GM12878 (cell line): Measurements from ENCODE around the gene FCHSD2. TPM values are rescaled to one million over a fixed set of nuclear protein-coding genes. Genes with fewer than 3 reads are reported as not detected.

Experiments
- ATAC-seq: fragments of 200-7000 bp; cut with Tn5 transposase; 3 replicates; pipeline ENCODE4 v1.9.1; 2020; ENCODE audit warnings: mild to moderate bottlenecking, moderate library complexity
- BruUV-seq: library from RNA; stranded (reverse); fragments of 400-500 nt; replicated peaks from 2 replicates; lab custom pipeline; 2021; lab: Mats Ljungman, UMichigan
- CTCF ChIA-PET: fragments of 300-600 bp; sonication (Branson Sonifier 250); formaldehyde crosslinking; extraction: SDS; loops from one replicate; lab custom pipeline; 2021; ENCODE audit warnings: inconsistent platforms; lab: Yijun Ruan, JAX
- POLR2A ChIA-PET: fragments of 350-600 bp; formaldehyde crosslinking; extraction: SDS; loops from one replicate; lab custom pipeline; 2021; ENCODE audit warnings: inconsistent platforms; lab: Charles Lee
- RAD21 ChIA-PET: fragments of 300-600 bp; sonication (Branson Sonifier 250); formaldehyde crosslinking; loops from one replicate; lab custom pipeline; 2023; ENCODE audit warnings: antibody characterized with exemption; ENCODE audit not compliant: unreplicated experiment; lab: Charles Lee
- SMC1A ChIA-PET: fragments of 300-600 bp; sonication (Branson Sonifier 250); formaldehyde crosslinking; loops from one replicate; lab custom pipeline; 2023; ENCODE audit not compliant: unreplicated experiment, uncharacterized antibody; lab: Charles Lee
- DNase-seq: peaks from one replicate; pipeline ENCODE4 v3.0.0-alpha.2; 2011; ENCODE audit warnings: low read depth, low spot score
- FAIRE-seq: peaks from 3 replicates; lab custom pipeline; 2011; peaks lifted over from hg19 to GRCh38; lab: Jason Lieb, UNC
- H2AFZ ChIP-seq: 2 replicates; pipeline ENCODE4 v1.6.0; 2011; ENCODE audit warnings: low read depth, low read length, control low read depth; ENCODE audit not compliant: control insufficient read depth
- H3K27ac ChIP-seq: 2 replicates; pipeline ENCODE4 v1.5.1; 2011; ENCODE audit warnings: control low read depth; ENCODE audit not compliant: control insufficient read depth, insufficient read depth
- H3K27me3 ChIP-seq, 2 experiments: replicated peaks in 1 of 2; 2 replicates each; pipeline versions ENCODE4 v1.6.0 to v1.6.1; 2011; ENCODE audit warnings: low read length in 1 of 2; ENCODE audit not compliant: control insufficient read depth in 2 of 2, insufficient read depth in 2 of 2
- H3K36me3 ChIP-seq, 2 experiments: 2 replicates each; pipeline ENCODE4 v1.5.1; 2011; ENCODE audit warnings: low read length in 1 of 2; ENCODE audit not compliant: control insufficient read depth in 2 of 2, insufficient read depth in 2 of 2
- H3K4me1 ChIP-seq: 2 replicates; pipeline ENCODE4 v1.6.1; 2011; ENCODE audit warnings: mild to moderate bottlenecking, low read length, moderate library complexity, mixed read lengths; ENCODE audit not compliant: control insufficient read depth, insufficient read depth
- H3K4me2 ChIP-seq: 2 replicates; pipeline ENCODE4 v1.6.0; 2011; ENCODE audit warnings: control low read depth; ENCODE audit not compliant: control insufficient read depth, insufficient read depth
- H3K4me3 ChIP-seq: fragments of 200-600 bp; sonication (generic); 2 replicates; pipeline ENCODE4 v1.5.1; 2016
- H3K79me2 ChIP-seq: 2 replicates; pipeline ENCODE4 v1.6.0; 2011; ENCODE audit warnings: low read length; ENCODE audit not compliant: control insufficient read depth, insufficient read depth
- H3K9ac ChIP-seq: 2 replicates; pipeline ENCODE4 v1.8.0; 2011; ENCODE audit warnings: low read length, control low read depth, mixed read lengths; ENCODE audit not compliant: control insufficient read depth, insufficient read depth
- H3K9me3 ChIP-seq: replicated peaks from 3 replicates; pipeline ENCODE4 v1.5.1; 2011; ENCODE audit warnings: mild to moderate bottlenecking, low read length; ENCODE audit not compliant: control insufficient read depth, insufficient read depth
- H4K20me1 ChIP-seq: 2 replicates; pipeline ENCODE4 v1.6.0; 2011; ENCODE audit not compliant: control insufficient read depth, insufficient read depth
- ESRRA ChIP-seq: IDR thresholded peaks from 2 replicates; pipeline ENCODE4 v1.6.1; 2012; ENCODE audit warnings: mild to moderate bottlenecking, low read length, improper control_type of control experiment
- FOXK2 ChIP-seq: fragments of 450-650 bp; IDR thresholded peaks from 2 replicates; pipeline ENCODE4 v1.6.1; 2017; ENCODE audit warnings: mild to moderate bottlenecking, moderate library complexity
- KAT2A ChIP-seq: conservative IDR thresholded peaks from 2 replicates; pipeline ENCODE4 v1.6.1; 2011; ENCODE audit warnings: low read depth, low read length; ENCODE audit not compliant: control insufficient read depth
- NBN ChIP-seq: fragments of 450-650 bp; IDR thresholded peaks from 2 replicates; pipeline ENCODE4 v1.6.1; 2016
- POLR2A ChIP-seq: IDR thresholded peaks from 2 replicates; pipeline ENCODE4 v1.6.1; 2011; ENCODE audit warnings: low read depth, mild to moderate bottlenecking, low read length
- POLR2AphosphoS2 ChIP-seq: IDR thresholded peaks from 2 replicates; pipeline ENCODE4 v1.6.1; 2011; ENCODE audit warnings: low read depth, mild to moderate bottlenecking, low read length, improper control_type of control experiment, moderate library complexity
- RAD51 ChIP-seq: fragments of 450-650 bp; IDR thresholded peaks from 2 replicates; pipeline ENCODE4 v1.6.1; 2016; ENCODE audit warnings: moderate library complexity, mild to moderate bottlenecking, inconsistent platforms
- RELA ChIP-seq: fragments of 450-650 bp; IDR thresholded peaks from 2 replicates; pipeline ENCODE4 v1.8.0; 2014; ENCODE audit warnings: borderline replicate concordance; ENCODE audit not compliant: partially characterized antibody
- ZNF217 ChIP-seq: fragments of 450-650 bp; IDR thresholded peaks from 2 replicates; pipeline ENCODE4 v1.6.1; 2017; ENCODE audit warnings: antibody characterized with exemption, mild to moderate bottlenecking
- ZNF622 ChIP-seq: fragments of 450-650 bp; IDR thresholded peaks from 2 replicates; pipeline ENCODE4 v1.6.1; 2017; ENCODE audit warnings: mild to moderate bottlenecking, inconsistent platforms
- ZZZ3 ChIP-seq: IDR thresholded peaks from 2 replicates; pipeline ENCODE4 v1.6.1; 2011; ENCODE audit warnings: low read depth; ENCODE audit not compliant: control insufficient read depth, insufficient read length
- WGBS: methylation state at CpG from one replicate; pipeline ENCODE4 v1.1.6; 2016; ENCODE audit warnings: low lambda C conversion rate; ENCODE audit not compliant: insufficient replicate concordance, insufficient coverage; ENCODE audit errors: missing lambda C conversion rate; 5-methylcytosine and 5-hydroxymethylcytosine counted together
- in situ Hi-C: fragments of 300-500 bp; cut with MboI; formaldehyde crosslinking; loops from 9 replicates; pipeline ENCODE4 v1.14.3; 2018; ENCODE audit warnings: mixed read lengths
- intact Hi-C: fragments of 100-400 bp; cut with micrococcal nuclease; formaldehyde crosslinking; loops from one replicate; pipeline ENCODE4 v1.14.2; 2022; ENCODE audit not compliant: unreplicated experiment
- polyA plus RNA-seq, 11 experiments: library from polyadenylated mRNA; depleted of rRNA in 4 of 11; unstranded in 6 of 11; stranded (reverse) in 5 of 11; fragments of >200 nt; fragmentation: Nextera tagmentation in 4 of 11; fragmentation: Illumina TruSeq in 1 of 11; extraction: Ambion mirVana in 4 of 11; extraction: Trizol in 1 of 11; gene quantifications; 1 replicate in 1 of 11; 2 replicates in 10 of 11; pipeline versions ENCODE4 v1.2.1 to v1.2.3, GENCODE V29; 2011 to 2016; ENCODE audit warnings: inconsistent platforms in 2 of 11, missing spikeins in 2 of 11, low read depth in 1 of 11
- total RNA-seq, 4 experiments: library from RNA; depleted of rRNA in 3 of 4; stranded (reverse); fragments of >200 nt in 3 of 4; fragmentation: Illumina TruSeq in 1 of 4; extraction: Trizol in 1 of 4; gene quantifications; 2 replicates each; pipeline versions ENCODE4 v1.2.1 to v1.2.3, GENCODE V29; 2013 to 2021
- TF ChIP-seq, protein P1 (sequence below): IDR thresholded peaks from 2 replicates; pipeline ENCODE4 v1.6.1; 2012; ENCODE audit warnings: mild to moderate bottlenecking, low read depth, low read length
- TF ChIP-seq, protein P2 (sequence below): IDR thresholded peaks from 2 replicates; pipeline ENCODE4 v1.6.1; 2011; ENCODE audit warnings: borderline replicate concordance, low read depth, mild to moderate bottlenecking, moderate library complexity, low read length; ENCODE audit not compliant: insufficient read depth, poor library complexity, severe bottlenecking
- TF ChIP-seq, protein P3 (sequence below): fragments of 450-650 bp; formaldehyde crosslinking; IDR thresholded peaks from 2 replicates; pipeline ENCODE4 v1.5.0; 2022; ENCODE audit warnings: mild to moderate bottlenecking, missing genetic modification characterization
- TF ChIP-seq, protein P4 (sequence below): IDR thresholded peaks from 2 replicates; pipeline ENCODE4 v1.6.1; 2011; ENCODE audit warnings: mild to moderate bottlenecking, low read depth, low read length, moderate library complexity; ENCODE audit not compliant: insufficient replicate concordance

FCHSD2 gene
- total and polyA plus RNA-seq, 10 of the 15 experiments (the other 5 are each of a cell fraction or from before 2014, with no cell fraction given) = 13.2 to 89.8 (median 47.8) TPM

DNA sequence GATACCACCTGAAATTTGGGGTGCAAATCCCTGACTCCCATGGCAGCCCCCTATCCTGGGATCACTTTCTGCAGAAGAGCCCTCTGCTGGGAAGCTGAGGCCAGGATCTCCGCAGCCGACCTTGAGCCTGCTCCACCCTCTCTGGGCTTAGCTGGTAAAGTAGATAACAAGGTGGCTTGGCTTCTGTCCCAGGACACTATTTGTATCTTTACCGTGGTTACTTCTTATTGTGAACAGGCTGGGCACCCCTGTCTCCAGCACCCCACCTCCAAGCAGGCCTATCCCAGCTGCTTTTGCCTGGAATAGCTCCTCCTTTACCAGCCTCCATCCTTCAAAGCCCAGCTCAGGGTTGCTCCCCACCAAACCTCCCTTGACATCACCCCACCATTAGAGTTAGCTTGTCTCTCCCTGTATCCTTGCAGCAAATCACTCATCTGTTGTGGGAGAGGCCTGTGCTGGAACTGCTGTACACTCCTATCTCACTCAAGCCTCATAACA lies 40.8 kb upstream of the FCHSD2 start:
- H3K9ac ChIP-seq = no peak overlapping the region
- no peak overlapping the region for H2AFZ ChIP-seq
- ChIA-PET POLR2A (no interaction called here), RAD21 (interaction anchor here (1.6 to 6.1 kb wide), 4 partner anchors 23 to 457 kb away, joined by 3 to 115 read pairs (median 19); no protein-coding TSS in a partner anchor), CTCF (interaction anchor here (0.7 to 7.8 kb wide), 9 partner anchors 11 to 259 kb away, joined by 3 to 160 read pairs (median 6); no protein-coding TSS in a partner anchor), SMC1A (interaction anchor here (0.8 to 10.1 kb wide), 4 partner anchors 46 to 291 kb away, joined by 3 to 188 read pairs (median 3); no protein-coding TSS in a partner anchor)
- intact Hi-C loops = no loop called here
- H3K4me3 ChIP-seq = no peak overlapping the region
- no peak for DNase-seq
- H3K36me3 ChIP-seq = no peaks in the 10 kb centered on the region
- FAIRE-seq = no peak
- 0 out of 2 replicates have a peak, but pooled peaks cover under 1% of the 10 kb centered on the region for H3K79me2 ChIP-seq
- H3K4me2 ChIP-seq = no peak overlapping the region
- no peaks in the 10 kb centered on the region for H3K27me3 ChIP-seq
- H3K27ac ChIP-seq = no peak overlapping the region
- ATAC-seq = no peak
- in situ Hi-C loops = loop anchor here (25.0 kb wide), 1 partner anchor 346 kb away; no protein-coding TSS in a partner anchor
- no peaks in the 10 kb centered on the region for H3K9me3 ChIP-seq
- whole genome bisulfite sequencing = 85% methylated on average over 3 of the region's 3 CpGs
- no TSS peak for BruUV-seq
- H3K4me1 ChIP-seq = peaks cover 5% of the 10 kb centered on the region
- H4K20me1 ChIP-seq = no peaks in the 10 kb centered on the region
- TF ChIP-seq FOXK2 (no peak), POLR2A (no peak), ESRRA (no peak), POLR2AphosphoS2 (no peak), KAT2A (no peak), NBN (no peak), ZNF217 (no peak), ZNF622 (no peak), ZZZ3 (no peak), RELA (no peak), RAD51 (no peak)
- TF ChIP-seq, protein P1, sequence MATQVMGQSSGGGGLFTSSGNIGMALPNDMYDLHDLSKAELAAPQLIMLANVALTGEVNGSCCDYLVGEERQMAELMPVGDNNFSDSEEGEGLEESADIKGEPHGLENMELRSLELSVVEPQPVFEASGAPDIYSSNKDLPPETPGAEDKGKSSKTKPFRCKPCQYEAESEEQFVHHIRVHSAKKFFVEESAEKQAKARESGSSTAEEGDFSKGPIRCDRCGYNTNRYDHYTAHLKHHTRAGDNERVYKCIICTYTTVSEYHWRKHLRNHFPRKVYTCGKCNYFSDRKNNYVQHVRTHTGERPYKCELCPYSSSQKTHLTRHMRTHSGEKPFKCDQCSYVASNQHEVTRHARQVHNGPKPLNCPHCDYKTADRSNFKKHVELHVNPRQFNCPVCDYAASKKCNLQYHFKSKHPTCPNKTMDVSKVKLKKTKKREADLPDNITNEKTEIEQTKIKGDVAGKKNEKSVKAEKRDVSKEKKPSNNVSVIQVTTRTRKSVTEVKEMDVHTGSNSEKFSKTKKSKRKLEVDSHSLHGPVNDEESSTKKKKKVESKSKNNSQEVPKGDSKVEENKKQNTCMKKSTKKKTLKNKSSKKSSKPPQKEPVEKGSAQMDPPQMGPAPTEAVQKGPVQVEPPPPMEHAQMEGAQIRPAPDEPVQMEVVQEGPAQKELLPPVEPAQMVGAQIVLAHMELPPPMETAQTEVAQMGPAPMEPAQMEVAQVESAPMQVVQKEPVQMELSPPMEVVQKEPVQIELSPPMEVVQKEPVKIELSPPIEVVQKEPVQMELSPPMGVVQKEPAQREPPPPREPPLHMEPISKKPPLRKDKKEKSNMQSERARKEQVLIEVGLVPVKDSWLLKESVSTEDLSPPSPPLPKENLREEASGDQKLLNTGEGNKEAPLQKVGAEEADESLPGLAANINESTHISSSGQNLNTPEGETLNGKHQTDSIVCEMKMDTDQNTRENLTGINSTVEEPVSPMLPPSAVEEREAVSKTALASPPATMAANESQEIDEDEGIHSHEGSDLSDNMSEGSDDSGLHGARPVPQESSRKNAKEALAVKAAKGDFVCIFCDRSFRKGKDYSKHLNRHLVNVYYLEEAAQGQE = no peak
- TF ChIP-seq, protein P2, sequence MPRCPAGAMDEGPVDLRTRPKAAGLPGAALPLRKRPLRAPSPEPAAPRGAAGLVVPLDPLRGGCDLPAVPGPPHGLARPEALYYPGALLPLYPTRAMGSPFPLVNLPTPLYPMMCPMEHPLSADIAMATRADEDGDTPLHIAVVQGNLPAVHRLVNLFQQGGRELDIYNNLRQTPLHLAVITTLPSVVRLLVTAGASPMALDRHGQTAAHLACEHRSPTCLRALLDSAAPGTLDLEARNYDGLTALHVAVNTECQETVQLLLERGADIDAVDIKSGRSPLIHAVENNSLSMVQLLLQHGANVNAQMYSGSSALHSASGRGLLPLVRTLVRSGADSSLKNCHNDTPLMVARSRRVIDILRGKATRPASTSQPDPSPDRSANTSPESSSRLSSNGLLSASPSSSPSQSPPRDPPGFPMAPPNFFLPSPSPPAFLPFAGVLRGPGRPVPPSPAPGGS = no peak
- TF ChIP-seq, protein P3, sequence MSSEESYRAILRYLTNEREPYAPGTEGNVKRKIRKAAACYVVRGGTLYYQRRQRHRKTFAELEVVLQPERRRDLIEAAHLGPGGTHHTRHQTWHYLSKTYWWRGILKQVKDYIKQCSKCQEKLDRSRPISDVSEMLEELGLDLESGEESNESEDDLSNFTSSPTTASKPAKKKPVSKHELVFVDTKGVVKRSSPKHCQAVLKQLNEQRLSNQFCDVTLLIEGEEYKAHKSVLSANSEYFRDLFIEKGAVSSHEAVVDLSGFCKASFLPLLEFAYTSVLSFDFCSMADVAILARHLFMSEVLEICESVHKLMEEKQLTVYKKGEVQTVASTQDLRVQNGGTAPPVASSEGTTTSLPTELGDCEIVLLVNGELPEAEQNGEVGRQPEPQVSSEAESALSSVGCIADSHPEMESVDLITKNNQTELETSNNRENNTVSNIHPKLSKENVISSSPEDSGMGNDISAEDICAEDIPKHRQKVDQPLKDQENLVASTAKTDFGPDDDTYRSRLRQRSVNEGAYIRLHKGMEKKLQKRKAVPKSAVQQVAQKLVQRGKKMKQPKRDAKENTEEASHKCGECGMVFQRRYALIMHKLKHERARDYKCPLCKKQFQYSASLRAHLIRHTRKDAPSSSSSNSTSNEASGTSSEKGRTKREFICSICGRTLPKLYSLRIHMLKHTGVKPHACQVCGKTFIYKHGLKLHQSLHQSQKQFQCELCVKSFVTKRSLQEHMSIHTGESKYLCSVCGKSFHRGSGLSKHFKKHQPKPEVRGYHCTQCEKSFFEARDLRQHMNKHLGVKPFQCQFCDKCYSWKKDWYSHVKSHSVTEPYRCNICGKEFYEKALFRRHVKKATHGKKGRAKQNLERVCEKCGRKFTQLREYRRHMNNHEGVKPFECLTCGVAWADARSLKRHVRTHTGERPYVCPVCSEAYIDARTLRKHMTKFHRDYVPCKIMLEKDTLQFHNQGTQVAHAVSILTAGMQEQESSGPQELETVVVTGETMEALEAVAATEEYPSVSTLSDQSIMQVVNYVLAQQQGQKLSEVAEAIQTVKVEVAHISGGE = no peak
- TF ChIP-seq, protein P4, sequence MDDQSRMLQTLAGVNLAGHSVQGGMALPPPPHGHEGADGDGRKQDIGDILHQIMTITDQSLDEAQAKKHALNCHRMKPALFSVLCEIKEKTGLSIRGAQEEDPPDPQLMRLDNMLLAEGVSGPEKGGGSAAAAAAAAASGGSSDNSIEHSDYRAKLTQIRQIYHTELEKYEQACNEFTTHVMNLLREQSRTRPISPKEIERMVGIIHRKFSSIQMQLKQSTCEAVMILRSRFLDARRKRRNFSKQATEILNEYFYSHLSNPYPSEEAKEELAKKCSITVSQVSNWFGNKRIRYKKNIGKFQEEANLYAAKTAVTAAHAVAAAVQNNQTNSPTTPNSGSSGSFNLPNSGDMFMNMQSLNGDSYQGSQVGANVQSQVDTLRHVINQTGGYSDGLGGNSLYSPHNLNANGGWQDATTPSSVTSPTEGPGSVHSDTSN = no peak
